Neural progenitor cell (in vitro differentiated cells): ENCODE data around the gene PVALB.

Experiments used
- CTCF ChIP-seq: fragments of 200-600 bp; sonication (generic); IDR thresholded peaks from 2 replicates; pipeline ENCODE4 v1.5.1; 2017; ENCODE audit warnings: antibody characterized with exemption, mild to moderate bottlenecking
- EZH2 ChIP-seq: fragments of 200-600 bp; sonication (generic); IDR thresholded peaks from 2 replicates; pipeline ENCODE4 v1.6.1; 2017; ENCODE audit warnings: antibody characterized with exemption, mild to moderate bottlenecking, moderate library complexity
- EZH2phosphoT487 ChIP-seq: fragments of 200-600 bp; sonication (generic); IDR thresholded peaks from 2 replicates; pipeline ENCODE4 v1.6.1; 2017; ENCODE audit warnings: antibody characterized with exemption

GRCh38 chr22:36814801-36815200 is 2.0 kb downstream of the PVALB start:
- no peak for TF ChIP-seq EZH2
- no peak for TF ChIP-seq CTCF
- TF ChIP-seq EZH2phosphoT487 = no peak
